ENCODE results near the gene P2RX7. TPM values are rescaled to one million over a fixed set of nuclear protein-coding genes. Genes with fewer than 3 reads are reported as not detected.

P2RX7 gene
- total and polyA plus RNA-seq, 2 donors (not counting 3 experiments of a cell fraction or from before 2014, with no cell fraction given), result 1.3 to 8.1 TPM

GRCh38 chr12:121113057-121113456 is 19.6 kb upstream of the P2RX7 start:
- TF ChIP-seq MYC (IDR thresholded peaks at IDR 0.05; ENCODE audit: low read depth, low read length), result no peak
- no peak for TF ChIP-seq POLR2A (IDR thresholded peaks at IDR 0.05; ENCODE audit: low read depth, low read length)
- no peak for TF ChIP-seq JUN (IDR thresholded peaks at IDR 0.05; ENCODE audit: borderline replicate concordance, insufficient read depth, insufficient read length, low read depth)
- TF ChIP-seq CTCF (IDR thresholded peaks at IDR 0.05; ENCODE audit: extremely low read depth in 1 of 2, insufficient read depth in 1 of 2, low read depth in 1 of 2, low read length in 2 of 2), result no peak
- TF ChIP-seq EZH2 (IDR thresholded peaks at IDR 0.05; ENCODE audit: borderline replicate concordance, low read depth, low read length, severe bottlenecking), result no peak
- dilution Hi-C loops (cut with MboI; ENCODE audit: extremely low pct_ligation_motif_present, low sequenced_read_pairs) (no loop called here), intact Hi-C loops (cut with micrococcal nuclease) (no loop called here)
- no TSS peak for BruUV-seq (replicated peaks)
- Histone ChIP-seq H3K9me1 (replicated peaks; ENCODE audit: control insufficient read depth, extremely low read depth, insufficient read depth, low read length) (no peaks in the 10 kb centered on the region), H3K4me3 (replicated peaks in 1 of 3; ENCODE audit: insufficient read depth in 1 of 3, low read depth in 1 of 3, low read length in 3 of 3) (no peak overlapping the region), H3K79me2 (ENCODE audit: control insufficient read depth, insufficient read depth, low read length) (no peaks in the 10 kb centered on the region), H3K36me3 (ENCODE audit: control insufficient read depth in 2 of 2, extremely low read depth in 1 of 2, insufficient read depth in 2 of 2, low read length in 2 of 2) (no peaks in the 10 kb centered on the region), H2AFZ (ENCODE audit: low read depth, low read length) (no peak overlapping the region), H3K9me3 (replicated peaks; ENCODE audit: control insufficient read depth, insufficient read depth, low read length) (no peaks in the 10 kb centered on the region), H4K20me1 (replicated peaks; ENCODE audit: control insufficient read depth, extremely low read depth, insufficient read depth, low read length) (no peaks in the 10 kb centered on the region), H3K9ac (replicated peaks; ENCODE audit: extremely low read depth, insufficient read depth, low read length) (no peak overlapping the region), H3K27me3 (ENCODE audit: control insufficient read depth in 2 of 2, insufficient read depth in 2 of 2, low read length in 2 of 2) (no peaks in the 10 kb centered on the region), H3K27ac (ENCODE audit: insufficient read depth, low read depth, low read length) (no peak overlapping the region), H3K4me2 (ENCODE audit: insufficient read depth, low read length) (no peak overlapping the region), H3K4me1 (ENCODE audit: control insufficient read depth, extremely low read depth, insufficient read depth, low read length) (no peaks in the 10 kb centered on the region)
- POLR2A ChIA-PET, result interaction anchor here (0.6 kb wide), 1 partner anchor 554 kb away, joined by 6 read pairs; no protein-coding TSS in a partner anchor
- no peak for DNase-seq (ENCODE audit: low read depth, low spot score)
- CTCF ChIA-PET, result no interaction called here
- no peak for FAIRE-seq

GRCh38 chr12:121114019-121114639 is 18.5 kb upstream of the P2RX7 start:
- Histone ChIP-seq H3K4me3 (replicated peaks in 1 of 3; ENCODE audit: insufficient read depth in 1 of 3, low read depth in 1 of 3, low read length in 3 of 3) (no peak overlapping the region), H3K79me2 (ENCODE audit: control insufficient read depth, insufficient read depth, low read length) (no peaks in the 10 kb centered on the region), H3K9me3 (replicated peaks; ENCODE audit: control insufficient read depth, insufficient read depth, low read length) (no peaks in the 10 kb centered on the region), H3K9ac (replicated peaks; ENCODE audit: extremely low read depth, insufficient read depth, low read length) (no peak overlapping the region), H4K20me1 (replicated peaks; ENCODE audit: control insufficient read depth, extremely low read depth, insufficient read depth, low read length) (no peaks in the 10 kb centered on the region), H3K4me2 (ENCODE audit: insufficient read depth, low read length) (no peak overlapping the region), H3K36me3 (ENCODE audit: control insufficient read depth in 2 of 2, extremely low read depth in 1 of 2, insufficient read depth in 2 of 2, low read length in 2 of 2) (no peaks in the 10 kb centered on the region), H3K27me3 (ENCODE audit: control insufficient read depth in 2 of 2, insufficient read depth in 2 of 2, low read length in 2 of 2) (no peaks in the 10 kb centered on the region), H3K9me1 (replicated peaks; ENCODE audit: control insufficient read depth, extremely low read depth, insufficient read depth, low read length) (no peaks in the 10 kb centered on the region), H3K4me1 (ENCODE audit: control insufficient read depth, extremely low read depth, insufficient read depth, low read length) (no peaks in the 10 kb centered on the region), H3K27ac (ENCODE audit: insufficient read depth, low read depth, low read length) (no peak overlapping the region), H2AFZ (ENCODE audit: low read depth, low read length) (no peak overlapping the region)
- no peak for DNase-seq (ENCODE audit: low read depth, low spot score)
- CTCF ChIA-PET, result interaction anchor here (0.9 to 1.4 kb wide), 5 partner anchors 19 to 109 kb away, joined by 3 to 5 read pairs (median 3); partner anchors contain the start of gene P2RX7
- POLR2A ChIA-PET, result no interaction called here
- BruUV-seq (replicated peaks), result no TSS peak
- dilution Hi-C loops (cut with MboI; ENCODE audit: extremely low pct_ligation_motif_present, low sequenced_read_pairs), result no loop called here
- intact Hi-C loops (cut with micrococcal nuclease), result no loop called here
- TF ChIP-seq MYC (IDR thresholded peaks at IDR 0.05; ENCODE audit: low read depth, low read length), result no peak
- FAIRE-seq, result no peak

All from endothelial cell of umbilical vein (primary cell).